MCF 10A (cell line): ENCODE results near the gene AGL. TPM values are rescaled to one million over a fixed set of nuclear protein-coding genes. Genes with fewer than 3 reads are reported as not detected.

ENCODE experiments used
- BruUV-seq: library from RNA; stranded (reverse); fragments of 400-500 nt; replicated peaks from 2 replicates; lab custom pipeline; 2021; lab: Mats Ljungman, UMichigan
- CTCF ChIA-PET: fragments of 300-600 bp; sonication (Branson Sonifier 250); formaldehyde crosslinking; extraction: SDS; loops from one replicate; lab custom pipeline; 2021; ENCODE audit warnings: antibody characterized with exemption, inconsistent platforms; lab: Yijun Ruan, JAX
- POLR2A ChIA-PET: fragments of 300-600, 350-650 bp; sonication (Branson Sonifier 250); formaldehyde crosslinking; extraction: SDS; loops from one replicate; lab custom pipeline; 2020; ENCODE audit warnings: antibody characterized with exemption, inconsistent platforms; lab: Yijun Ruan, JAX
- DNase-seq: peaks from one replicate; pipeline ENCODE4 v3.0.0-alpha.2; 2018; ENCODE audit not compliant: unreplicated experiment
- H3K27ac Mint-ChIP-seq: one replicate; pipeline ENCODE4 v1.8.0; 2022; ENCODE audit warnings: mild to moderate bottlenecking, low read depth, mixed read lengths; ENCODE audit not compliant: unreplicated experiment
- H3K27me3 Mint-ChIP-seq: one replicate; pipeline ENCODE4 v1.8.0; 2022; ENCODE audit warnings: mixed read lengths; ENCODE audit not compliant: insufficient read depth, unreplicated experiment
- H3K36me3 Mint-ChIP-seq: one replicate; pipeline ENCODE4 v1.8.0; 2022; ENCODE audit warnings: mild to moderate bottlenecking, moderate library complexity, mixed read lengths; ENCODE audit not compliant: insufficient read depth, unreplicated experiment
- H3K4me1 Mint-ChIP-seq: one replicate; pipeline ENCODE4 v1.8.0; 2022; ENCODE audit warnings: mixed read lengths; ENCODE audit not compliant: insufficient read depth, unreplicated experiment
- H3K4me3 Mint-ChIP-seq: one replicate; pipeline ENCODE4 v1.8.0; 2022; ENCODE audit warnings: mild to moderate bottlenecking, moderate library complexity, mixed read lengths; ENCODE audit not compliant: unreplicated experiment
- H3K9me3 Mint-ChIP-seq: one replicate; pipeline ENCODE4 v1.8.0; 2022; ENCODE audit warnings: mixed read lengths; ENCODE audit not compliant: unreplicated experiment
- CTCF ChIP-seq: fragments of 200-600 bp; IDR thresholded peaks from one replicate; pipeline ENCODE4 v1.8.0; 2022; ENCODE audit warnings: antibody characterized with exemption, mild to moderate bottlenecking; ENCODE audit not compliant: unreplicated experiment
- intact Hi-C: fragments of 100-400 bp; cut with micrococcal nuclease; formaldehyde crosslinking; loops from 2 replicates; pipeline ENCODE4 v1.14.1; 2022
- total RNA-seq: library from RNA; stranded (reverse); gene quantifications from 2 replicates; pipeline ENCODE4 v1.2.3, GENCODE V29; 2022

Gene AGL
- total RNA-seq, 1 experiment from 2014 or later = 8.9 TPM

DNA sequence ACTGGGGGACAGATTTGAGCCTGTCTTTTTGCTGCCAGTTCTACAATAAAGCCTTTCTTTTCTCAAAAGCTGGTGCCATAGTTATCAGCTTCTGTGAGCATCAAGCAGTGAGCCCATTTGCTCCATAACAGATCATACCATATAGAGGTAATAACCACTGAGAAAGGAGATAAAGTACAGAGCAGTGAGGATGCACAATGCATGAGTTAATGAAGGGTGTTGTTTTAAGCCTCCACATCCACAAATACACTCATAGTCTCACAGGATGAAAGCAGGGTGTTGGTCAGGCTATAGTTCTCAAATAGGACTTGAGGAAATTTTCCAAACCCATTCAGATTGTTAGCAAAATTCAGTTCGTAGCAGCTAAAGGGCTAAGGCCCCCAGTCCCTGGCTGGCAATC lies 94.0 kb downstream of the AGL start:
- no TSS peak for BruUV-seq
- Mint-ChIP-seq H3K27ac (no peak overlapping the region), H3K9me3 (no peaks in the 10 kb centered on the region), H3K27me3 (no peaks in the 10 kb centered on the region), H3K4me1 (no peaks in the 10 kb centered on the region), H3K4me3 (no peak overlapping the region), H3K36me3 (no peaks in the 10 kb centered on the region)
- intact Hi-C loops = no loop called here
- POLR2A ChIA-PET = interaction anchor here (0.8 kb wide), 1 partner anchor 94 kb away, joined by 4 read pairs; a partner anchor contains a TSS
- no peak for TF ChIP-seq CTCF
- DNase-seq = no peak
- CTCF ChIA-PET = no interaction called here

DNA sequence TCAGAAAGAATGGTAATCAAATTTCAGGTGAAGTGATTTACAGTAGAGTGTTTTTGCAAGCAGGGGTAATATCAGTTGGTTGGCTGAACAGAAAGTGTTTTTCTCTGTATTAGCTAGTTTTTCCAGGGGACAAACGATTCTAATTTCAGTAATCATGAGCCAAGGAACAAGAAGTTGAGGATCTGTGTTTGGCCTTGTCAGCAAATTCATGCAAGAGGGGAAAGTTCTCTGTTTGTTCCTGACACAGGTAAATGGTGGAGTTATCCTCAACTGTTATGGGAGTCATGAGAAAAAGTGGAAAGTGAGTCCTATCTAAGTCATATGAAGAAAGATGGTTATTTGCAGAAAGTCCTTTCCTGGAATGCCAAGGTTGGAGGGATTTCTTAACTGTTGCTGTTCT lies 95.0 kb downstream of the AGL start:
- no peak for TF ChIP-seq CTCF
- Mint-ChIP-seq H3K27ac (no peak overlapping the region), H3K4me3 (no peak overlapping the region), H3K36me3 (no peaks in the 10 kb centered on the region), H3K9me3 (no peaks in the 10 kb centered on the region), H3K4me1 (no peaks in the 10 kb centered on the region), H3K27me3 (no peaks in the 10 kb centered on the region)
- no TSS peak for BruUV-seq
- CTCF ChIA-PET = no interaction called here
- POLR2A ChIA-PET = interaction anchor here (0.6 kb wide), 1 partner anchor 75 kb away, joined by 3 read pairs; no protein-coding TSS in a partner anchor
- intact Hi-C loops = no loop called here
- DNase-seq = no peak

DNA sequence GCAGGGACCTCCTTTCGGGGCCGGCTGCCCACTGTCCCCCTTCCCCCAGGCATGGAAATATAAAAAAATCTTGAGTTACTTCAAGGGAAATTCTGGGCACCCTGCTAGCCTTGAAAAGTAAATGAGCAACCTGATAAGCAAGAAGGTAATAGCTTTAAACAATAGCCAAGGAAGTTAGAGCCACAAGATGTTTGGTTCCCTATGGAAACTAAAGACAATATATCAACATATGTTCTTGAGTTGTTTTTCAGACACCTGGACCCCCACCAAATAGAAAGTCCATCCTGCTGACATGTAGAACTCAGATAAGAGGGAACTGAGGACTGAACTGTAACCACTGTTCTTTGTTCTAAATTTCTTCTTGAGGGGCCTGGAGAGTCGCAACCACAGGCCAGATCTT lies 100.3 kb downstream of the AGL start:
- DNase-seq = no peak
- Mint-ChIP-seq H3K9me3 (no peaks in the 10 kb centered on the region), H3K27me3 (no peaks in the 10 kb centered on the region), H3K27ac (no peak overlapping the region), H3K36me3 (no peaks in the 10 kb centered on the region), H3K4me3 (no peak overlapping the region), H3K4me1 (no peaks in the 10 kb centered on the region)
- intact Hi-C loops = no loop called here
- no peak for TF ChIP-seq CTCF
- ChIA-PET CTCF (no interaction called here), POLR2A (no interaction called here)
- BruUV-seq = no TSS peak

DNA sequence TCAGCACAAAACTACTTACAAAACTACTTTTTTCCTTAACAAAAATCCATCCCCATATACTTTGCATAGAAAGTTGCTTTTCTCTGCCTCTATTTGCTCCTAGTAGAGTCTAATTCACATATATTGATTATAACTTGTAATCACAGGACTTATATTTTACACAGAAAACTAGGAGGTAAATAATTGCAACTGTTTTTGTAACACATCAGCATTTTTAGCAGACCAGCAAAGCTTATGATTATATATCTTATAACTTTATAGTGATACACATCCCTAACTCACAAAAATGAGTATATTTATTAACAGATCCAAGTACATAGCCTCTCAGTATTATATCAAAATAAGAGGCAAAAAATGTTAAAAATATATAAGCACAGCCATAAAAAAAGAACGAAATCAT lies 102.4 kb downstream of the AGL start:
- intact Hi-C loops = no loop called here
- no peaks in the 10 kb centered on the region for H3K36me3 Mint-ChIP-seq
- no TSS peak for BruUV-seq
- no peak overlapping the region for H3K4me3 Mint-ChIP-seq
- no peak for DNase-seq
- H3K27me3 Mint-ChIP-seq = no peaks in the 10 kb centered on the region
- H3K4me1 Mint-ChIP-seq = no peaks in the 10 kb centered on the region
- POLR2A ChIA-PET = interaction anchor here (0.5 to 1.3 kb wide), 2 partner anchors 18 to 195 kb away, joined by 3 read pairs; partner anchors contain the start of gene SLC35A3
- H3K9me3 Mint-ChIP-seq = peaks cover 2% of the 10 kb centered on the region
- CTCF ChIA-PET = interaction anchor here (1.1 kb wide), 1 partner anchor 23 kb away, joined by 5 read pairs; no protein-coding TSS in a partner anchor
- TF ChIP-seq CTCF = no peak
- H3K27ac Mint-ChIP-seq = no peak overlapping the region
